Inferior parietal cortex (tissue), 1 donor: ENCODE results near the gene PPP1R37.

Source experiments
- DNase-seq: peaks from one replicate; pipeline ENCODE4 v3.0.0-alpha.2; 2016; ENCODE audit errors: extremely low spot score

The PPP1R37 gene, protein sequence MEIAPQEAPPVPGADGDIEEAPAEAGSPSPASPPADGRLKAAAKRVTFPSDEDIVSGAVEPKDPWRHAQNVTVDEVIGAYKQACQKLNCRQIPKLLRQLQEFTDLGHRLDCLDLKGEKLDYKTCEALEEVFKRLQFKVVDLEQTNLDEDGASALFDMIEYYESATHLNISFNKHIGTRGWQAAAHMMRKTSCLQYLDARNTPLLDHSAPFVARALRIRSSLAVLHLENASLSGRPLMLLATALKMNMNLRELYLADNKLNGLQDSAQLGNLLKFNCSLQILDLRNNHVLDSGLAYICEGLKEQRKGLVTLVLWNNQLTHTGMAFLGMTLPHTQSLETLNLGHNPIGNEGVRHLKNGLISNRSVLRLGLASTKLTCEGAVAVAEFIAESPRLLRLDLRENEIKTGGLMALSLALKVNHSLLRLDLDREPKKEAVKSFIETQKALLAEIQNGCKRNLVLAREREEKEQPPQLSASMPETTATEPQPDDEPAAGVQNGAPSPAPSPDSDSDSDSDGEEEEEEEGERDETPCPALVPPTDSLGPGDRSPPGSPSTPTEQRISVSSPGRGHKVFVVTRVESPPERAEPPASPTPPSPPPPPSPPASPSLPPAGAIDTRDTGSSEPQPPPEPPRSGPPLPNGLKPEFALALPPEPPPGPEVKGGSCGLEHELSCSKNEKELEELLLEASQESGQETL

DNA sequence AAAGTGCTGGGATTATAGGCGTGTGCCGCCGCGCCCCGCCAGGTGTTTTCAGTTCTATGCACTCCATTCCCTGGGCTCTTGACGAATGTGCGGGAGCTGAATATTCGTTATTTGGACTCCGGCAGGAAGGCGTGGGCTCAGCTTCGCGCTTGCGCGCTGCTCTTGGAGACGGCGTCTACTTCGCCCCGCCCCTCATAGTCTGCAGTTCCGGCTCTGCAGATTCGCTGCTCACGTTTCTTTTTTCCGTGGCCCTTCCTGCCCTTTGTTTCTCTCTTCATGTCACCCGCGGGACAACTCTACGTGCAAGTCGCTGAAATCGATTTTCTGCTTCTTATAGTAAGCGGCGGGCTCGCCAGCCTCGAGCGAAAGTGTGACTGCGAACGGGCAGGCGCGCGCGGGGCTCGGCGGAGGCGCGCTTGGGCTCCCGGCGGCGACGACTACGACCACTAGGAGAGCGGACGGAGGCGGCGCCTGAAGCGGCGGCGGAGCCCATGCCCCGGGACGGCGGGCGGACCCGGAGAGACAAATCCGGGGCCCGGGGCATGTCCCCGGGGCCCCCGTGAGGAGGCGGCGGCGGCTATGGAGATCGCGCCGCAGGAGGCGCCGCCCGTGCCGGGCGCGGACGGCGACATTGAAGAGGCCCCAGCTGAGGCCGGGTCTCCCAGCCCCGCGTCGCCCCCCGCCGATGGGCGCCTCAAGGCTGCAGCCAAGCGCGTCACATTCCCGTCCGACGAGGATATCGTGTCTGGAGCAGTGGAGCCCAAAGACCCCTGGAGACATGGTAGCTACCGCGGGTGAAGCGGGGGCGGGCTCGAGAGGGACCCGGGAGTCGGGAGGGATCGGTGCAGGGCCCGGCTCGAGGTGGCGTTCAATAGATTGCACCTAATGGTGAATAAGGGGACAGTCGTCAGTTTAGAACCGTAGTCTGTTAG, at the start of gene PPP1R37:
PPP1R37 (plus strand) TSS at position 433 of the 932 bp plus-strand sequence; CDS start at position 580, 147 bp downstream.
- DNase-seq, result peak; percentile 96

DNA sequence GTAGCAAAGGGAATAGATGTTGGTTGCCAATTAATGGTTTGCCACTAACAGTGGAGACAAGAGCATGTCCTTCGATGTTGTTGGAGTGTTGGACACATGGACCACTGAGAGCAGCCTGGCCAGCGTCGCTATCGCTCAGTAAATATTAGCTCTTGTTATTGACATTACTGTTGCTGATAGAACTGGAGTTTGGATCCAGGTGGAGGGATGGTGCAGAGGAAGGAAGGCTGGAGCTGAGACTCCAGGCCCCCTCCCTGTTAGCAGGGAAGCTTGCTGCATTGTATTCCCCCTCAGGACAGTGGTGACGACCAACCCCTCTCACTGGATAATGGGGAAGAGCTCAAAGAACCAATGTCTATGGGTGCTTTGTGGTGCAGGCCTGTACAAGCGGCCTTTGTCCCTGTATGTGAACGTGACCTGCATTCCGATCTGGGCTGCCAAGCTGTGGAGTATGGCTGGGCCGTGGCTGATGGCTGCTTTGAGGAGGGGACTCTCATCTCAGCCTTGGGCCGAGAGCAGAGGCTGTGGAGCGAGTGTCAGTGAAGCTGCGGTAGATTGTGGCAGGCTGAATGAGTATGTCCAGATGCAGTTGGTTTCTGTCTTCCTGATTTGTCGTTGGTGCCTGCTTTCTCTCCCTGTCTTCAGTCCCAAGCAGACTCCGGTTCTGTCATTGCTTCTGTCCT, 47.2 kb upstream of the PPP1R37 start:
- DNase-seq, result peak; percentile 86

DNA sequence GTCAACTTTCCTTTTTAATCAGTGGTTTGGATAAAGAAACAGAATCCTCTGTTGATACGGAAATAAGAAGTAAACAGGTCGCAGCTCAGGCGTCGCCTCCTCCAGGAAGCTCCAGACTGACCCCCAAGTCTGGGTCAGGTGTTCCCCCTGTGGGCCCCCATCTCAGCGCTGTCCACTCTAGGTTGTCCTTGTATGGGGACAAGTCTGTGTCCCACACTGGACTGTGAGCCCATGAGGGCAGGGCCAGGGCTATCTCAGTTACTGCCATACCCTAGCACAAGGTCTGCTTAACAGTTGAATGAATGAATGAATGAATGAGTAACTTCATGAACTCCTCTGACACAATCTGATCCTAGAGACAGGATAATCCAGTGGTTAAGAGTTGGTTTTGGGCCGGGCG, 46.6 kb upstream of the PPP1R37 start:
- DNase-seq, result no peak

DNA sequence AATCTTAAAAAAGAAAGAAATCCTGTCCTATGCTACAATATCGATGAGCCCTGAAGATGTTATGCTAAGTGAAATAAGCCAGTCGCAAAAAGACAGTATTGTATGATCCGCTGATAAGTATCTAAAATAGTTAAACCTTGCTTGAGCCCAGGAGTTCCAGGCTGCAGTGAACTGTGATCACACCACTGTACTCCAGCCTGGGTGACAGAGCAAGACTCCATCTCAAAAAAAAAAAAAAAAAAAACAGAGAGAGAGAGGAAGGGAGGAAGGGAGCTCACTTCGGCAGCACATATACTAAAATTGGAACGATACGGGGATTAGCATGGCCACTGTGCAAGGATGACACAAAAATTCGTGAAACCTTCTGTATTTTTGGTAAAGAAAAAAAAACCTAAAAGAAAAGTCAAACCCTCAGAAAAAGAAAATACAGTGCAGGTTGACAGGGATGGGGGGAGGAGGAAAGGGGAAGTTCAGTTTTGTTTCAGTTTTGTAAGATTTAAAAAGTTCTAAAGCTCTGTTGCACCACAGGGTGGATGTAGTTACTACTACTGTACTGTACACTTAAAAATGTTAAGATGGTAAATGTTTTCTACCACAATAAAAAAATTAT, 45.7 kb upstream of the PPP1R37 start:
- DNase-seq, result no peak

DNA sequence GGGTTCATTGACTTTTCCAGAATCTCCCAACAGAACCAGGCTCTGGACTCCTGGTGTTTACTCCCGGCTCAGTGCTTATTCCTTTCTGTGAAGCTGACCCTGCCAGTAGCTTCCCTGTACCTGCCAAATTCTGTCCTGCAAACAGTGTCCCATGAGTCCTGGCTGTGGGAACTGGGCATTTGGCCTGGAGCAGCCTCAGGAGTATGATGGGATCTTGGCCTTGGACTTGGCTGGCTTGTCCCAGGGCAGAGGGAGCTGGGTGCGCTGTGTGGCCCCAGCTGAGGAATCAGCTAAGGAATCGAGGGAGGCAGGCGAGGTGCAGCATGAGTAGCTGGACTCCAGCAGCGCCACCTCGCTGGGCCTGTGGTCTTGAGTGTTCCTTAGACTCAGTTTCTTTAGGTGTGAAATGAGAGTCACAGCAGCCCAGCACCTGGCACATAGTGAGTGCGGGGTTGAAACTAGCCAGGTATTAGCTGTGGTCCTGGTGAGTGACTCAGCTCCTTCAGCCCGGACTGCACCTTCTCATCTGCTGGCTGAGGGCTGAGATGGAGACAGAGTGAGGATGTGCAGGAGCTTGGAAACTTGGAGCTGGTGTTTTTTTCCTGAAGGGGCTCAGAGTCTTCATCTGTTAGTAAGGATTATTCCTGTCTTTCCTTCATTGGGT, 43.8 kb upstream of the PPP1R37 start:
- no peak for DNase-seq

DNA sequence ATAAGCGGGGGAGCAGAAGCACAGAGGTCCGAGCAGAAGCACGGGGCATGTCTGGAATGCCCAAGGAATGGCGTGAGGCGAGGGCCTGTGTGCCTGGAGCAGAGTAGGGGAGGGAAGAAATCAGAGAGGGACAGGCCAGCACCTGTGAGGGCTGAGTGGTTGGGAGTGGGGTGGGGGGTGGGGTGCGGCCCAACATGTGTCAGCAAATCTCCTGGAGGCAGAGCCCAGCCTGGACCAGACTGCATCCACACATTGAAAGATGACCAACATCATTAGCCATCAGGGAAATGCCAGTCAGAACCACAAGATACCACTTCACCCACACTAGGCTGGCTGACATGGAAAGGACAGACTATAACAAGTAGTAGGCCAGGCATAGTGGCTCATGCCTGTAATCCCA, 42.9 kb upstream of the PPP1R37 start:
- no peak for DNase-seq

DNA sequence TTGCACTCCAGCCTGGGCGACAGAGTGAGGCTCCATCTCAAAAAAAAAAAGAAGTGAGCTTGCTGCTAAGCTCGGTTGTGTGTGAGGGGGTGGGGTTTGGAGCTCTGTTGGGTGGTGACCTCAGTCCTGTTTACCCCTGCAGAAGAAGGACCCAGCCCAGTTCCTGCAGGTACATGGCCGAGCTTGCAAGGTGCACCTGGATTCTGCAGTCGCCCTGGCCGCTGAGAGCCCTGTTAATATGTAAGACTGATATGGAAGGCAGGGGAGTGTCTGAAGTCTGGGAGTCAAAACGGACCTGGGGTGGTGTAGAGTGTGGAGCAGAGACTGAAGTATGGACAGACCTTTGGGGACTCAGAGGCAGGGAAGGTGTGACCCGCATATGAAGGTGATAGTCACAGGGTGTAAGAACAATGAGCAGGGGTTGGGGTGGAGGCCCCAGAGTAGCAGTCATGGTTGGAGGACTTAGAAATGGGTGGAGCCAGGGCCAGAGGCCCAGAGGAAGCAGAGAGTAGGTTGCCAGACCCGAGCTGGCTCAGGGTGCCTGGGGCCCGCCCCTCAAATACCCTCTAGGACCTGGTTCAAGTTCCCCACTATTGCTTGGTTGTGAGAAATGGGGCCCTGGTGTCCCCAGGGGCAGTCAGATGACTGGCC, 40.9 kb upstream of the PPP1R37 start:
- no peak for DNase-seq

DNA sequence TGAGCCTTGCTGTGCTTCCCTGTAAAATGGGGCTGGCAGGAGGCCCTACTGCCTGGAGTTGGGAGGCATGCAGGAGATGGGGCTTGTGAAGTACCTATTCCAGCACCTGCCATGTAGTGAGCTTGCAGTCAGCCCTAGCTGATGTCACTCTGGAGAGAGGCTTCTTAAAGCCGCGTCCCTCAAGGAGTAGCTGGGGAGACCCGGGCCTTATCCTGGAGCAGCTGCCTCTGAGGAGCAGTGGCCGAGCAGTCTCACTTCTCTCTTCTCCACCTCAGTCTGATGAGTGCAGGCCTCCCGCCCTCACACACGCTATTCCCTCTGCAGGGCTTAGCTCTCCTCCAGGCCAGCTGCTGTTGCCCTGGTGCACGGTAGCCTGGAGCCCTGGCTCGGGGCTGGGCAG, 36.1 kb upstream of the PPP1R37 start:
- no peak for DNase-seq

DNA sequence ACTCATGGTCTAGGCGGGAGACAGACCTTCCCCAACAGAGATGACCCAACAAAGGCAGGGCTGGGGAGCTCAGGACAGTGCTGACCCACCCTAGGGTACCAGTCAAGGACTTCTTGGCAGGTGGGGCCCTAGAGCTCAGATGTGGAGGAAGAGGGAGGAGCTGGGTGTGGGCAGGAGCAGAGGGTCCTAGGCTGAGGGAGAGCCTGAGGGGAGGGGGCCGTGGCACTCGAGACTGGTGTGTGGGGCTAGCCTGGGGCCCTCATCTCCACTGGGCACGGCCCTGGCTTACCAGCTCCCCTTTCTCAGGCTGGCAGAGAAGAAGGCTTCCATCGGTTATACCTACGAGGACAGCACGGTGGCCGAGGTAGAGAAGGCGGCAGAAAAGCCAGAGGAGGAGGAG, 35.5 kb upstream of the PPP1R37 start:
- DNase-seq, result no peak

DNA sequence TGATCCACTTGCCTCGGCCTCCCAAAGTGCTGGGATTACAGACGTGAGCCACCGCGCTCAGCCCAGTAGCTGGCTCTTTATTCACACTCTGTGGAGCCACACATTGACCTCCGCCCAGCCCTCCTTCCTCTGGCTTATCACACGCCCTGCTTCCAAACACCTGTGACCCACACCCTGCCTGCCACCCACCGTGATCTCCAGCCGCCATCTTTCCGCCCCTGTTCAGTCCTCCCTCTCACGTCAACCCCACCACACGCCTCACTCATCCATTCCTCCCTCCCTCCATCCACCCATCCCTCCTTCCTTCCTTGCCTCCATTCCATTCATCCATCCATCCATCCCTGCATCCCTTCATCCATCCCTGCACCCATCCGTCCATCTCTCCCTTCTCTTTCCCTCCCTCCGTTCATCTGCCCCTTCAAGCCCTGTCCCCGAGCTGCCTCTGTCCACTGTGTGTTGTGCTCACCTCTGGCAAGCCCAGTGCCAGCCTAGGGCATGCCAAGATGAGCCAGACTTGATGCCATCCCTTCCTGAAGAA, 34.3 kb upstream of the PPP1R37 start:
- DNase-seq, result no peak

DNA sequence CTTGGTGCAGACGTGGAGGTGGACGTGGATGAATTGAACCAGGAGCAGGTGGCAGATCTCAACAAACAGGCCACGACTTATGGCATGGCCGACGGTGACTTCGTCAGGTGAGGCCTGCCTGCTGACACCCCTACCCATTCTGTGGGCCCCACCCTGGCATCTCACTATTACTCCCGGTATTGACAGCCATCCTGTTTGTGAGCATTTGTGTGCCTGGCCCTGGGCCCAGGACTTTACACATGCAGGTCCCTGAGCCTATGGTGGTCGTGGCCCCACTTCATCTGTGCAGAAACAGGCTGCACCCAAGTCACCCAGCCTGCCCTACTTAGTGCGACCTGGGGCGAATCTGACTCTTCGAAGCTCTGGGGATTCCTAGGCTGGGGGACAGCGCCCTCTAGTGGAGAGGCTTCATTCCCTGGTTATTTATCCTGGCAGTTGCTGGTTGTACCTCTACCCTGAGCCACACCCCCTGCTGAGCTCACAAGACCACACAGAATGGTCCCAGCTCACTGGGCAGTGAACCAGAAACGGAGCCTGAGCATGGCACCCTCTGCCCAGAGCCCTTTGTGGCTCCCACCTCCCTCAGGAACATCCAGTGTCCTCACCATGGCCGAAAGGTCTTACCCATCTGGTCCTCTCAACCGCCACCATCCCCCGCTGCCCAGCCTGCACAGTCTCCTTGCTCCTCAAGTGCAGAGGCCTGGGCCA, 33.6 kb upstream of the PPP1R37 start:
- peak; percentile 89 for DNase-seq

DNA sequence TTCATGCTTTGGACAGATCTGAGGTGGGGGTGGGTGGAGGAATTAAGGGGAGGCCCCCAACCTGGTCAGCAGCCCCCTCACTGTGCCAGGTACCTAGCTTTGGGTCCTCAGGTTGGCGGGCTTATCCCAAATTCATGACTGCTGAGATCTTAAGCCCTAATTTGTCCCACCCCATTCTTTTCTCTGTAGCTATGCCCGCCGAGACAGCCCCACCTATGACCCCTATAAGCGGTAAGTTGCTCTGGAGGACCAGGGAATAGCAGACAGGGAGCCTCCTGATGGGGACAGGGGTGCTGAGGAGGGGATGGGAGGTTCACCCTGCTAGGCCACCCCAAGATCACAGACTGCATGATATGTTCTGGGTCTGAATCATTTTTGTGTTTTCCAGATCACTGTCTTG, 31.0 kb upstream of the PPP1R37 start:
- no peak for DNase-seq

DNA sequence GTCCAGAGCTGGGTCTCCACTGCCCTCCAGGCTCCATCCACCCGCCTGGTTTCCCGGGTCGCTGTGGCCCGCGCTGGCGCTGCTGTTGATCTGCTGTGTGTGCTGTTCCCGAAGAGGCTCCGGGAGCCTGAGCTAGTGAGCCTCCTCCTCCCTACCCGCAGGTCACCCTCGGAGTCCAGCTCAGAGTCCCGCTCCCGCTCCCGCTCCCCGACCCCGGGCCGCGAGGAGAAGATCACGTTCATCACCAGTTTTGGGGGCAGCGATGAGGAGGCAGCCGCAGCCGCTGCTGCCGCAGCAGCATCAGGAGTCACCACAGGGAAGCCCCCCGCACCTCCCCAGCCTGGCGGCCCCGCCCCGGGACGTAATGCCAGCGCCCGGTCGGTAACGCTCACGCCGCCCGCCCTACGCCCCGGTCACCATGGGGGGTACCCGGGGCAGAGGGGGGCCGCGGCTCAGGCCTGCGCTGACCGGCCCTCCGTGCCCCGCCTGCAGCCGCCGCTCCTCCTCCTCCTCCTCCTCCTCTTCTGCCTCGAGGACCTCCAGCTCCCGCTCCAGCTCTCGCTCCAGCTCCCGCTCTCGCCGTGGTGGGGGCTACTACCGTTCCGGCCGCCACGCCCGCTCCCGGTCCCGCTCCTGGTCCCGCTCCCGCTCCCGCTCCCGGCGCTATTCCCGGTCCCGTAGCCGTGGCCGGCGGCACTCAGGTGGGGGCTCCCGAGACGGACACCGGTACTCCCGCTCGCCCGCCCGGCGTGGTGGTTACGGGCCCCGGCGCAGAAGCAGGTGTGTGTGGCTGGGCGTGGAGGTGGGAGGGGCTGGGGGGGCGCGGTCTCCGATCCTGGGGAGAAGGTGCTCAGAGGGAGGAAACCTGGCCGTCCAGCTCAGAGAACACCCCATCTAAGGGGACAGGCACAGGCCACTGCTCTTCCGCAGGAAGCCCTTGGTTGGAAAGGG, 28.9 kb upstream of the PPP1R37 start:
- no peak for DNase-seq

DNA sequence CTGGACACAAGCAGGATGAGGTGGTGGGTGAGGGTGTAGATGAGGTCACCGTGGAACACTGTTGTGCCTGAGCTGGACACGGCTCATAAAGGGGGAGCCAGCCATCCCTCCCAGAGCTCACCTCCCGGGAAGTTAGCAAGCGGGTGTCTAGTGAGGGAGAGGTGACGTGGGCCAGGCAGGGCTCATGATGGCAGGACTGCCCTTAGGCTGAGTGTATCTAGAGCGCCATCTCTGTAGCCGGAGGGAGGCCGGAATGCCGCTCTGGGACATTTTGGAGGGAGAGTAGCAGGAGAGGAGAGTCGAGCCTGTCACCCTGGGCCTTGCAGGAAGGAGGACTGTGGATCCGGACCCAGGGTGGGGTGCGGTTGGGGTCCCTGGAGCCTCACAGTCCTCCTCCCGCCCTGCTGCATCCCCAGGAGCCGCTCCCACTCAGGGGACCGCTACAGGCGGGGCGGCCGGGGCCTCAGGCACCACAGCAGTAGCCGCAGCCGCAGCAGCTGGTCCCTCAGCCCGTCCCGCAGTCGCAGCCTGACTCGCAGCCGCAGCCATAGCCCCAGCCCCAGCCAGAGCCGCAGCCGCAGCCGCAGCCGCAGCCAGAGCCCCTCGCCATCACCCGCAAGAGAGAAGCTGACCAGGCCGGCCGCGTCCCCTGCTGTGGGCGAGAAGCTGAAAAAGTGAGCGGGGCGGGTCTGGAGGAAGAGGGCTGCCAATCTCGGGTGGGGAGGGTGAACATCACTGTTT, 25.9 kb upstream of the PPP1R37 start:
- DNase-seq, result no peak

DNA sequence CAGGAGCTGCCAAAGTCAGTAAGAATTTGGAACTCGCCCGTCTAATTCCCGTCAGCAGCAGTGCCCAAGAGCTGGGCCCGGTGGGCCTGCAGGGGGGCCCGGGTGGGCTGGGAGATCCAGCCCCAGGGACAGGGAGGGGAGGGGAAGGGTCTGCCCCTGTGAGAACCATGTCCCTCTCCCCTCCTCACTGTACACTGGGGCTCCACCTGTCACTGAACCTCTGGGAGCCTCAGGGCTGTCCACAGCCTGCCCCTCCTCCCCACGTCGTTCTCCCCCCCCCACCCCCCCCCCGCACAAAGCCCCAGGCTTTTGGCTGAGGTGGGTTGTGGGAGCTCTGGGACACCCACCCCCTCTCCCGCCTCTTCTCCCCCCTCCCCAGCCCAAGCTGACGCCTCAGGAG, 24.9 kb upstream of the PPP1R37 start:
- no peak for DNase-seq

DNA sequence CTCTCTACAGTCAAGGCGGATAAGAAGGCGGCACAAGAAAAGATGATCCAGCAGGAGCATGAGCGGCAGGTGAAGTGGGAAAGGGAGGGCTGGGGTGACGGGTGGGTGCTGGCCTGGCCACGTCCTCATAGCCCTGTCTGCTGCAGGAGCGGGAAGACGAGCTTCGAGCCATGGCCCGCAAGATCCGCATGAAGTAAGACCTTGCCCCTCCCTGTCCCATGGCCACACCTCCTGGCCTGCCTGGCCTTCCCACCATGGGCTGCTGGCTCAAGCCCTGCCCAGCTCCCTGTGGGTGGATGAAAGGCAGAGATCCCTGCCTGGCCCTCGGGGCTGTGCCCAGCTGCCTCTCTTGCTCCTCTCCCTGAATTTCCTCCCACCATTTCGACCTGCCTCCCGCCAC, 23.9 kb upstream of the PPP1R37 start:
- no peak for DNase-seq

DNA sequence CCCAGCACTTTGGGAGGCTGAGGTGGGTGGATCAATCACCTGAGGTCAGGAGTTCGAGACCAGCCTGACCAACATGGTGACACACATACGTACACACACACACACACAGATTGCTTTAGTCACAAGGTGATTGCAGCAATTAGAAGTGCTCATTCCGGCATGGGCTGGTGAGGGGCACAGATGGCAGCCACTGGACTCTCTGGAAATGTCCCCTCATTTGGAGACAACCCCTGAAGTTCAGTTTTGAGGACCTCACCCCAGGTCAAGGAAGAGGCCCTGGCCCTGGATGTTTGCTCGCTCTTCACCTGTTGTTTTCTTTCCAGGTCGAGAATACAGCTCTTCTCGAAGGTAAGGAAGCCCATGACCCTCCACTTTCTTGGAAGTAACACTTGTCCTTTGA, 22.8 kb upstream of the PPP1R37 start:
- no peak for DNase-seq
